ENCODE measurements around the gene MXRA5. TPM values are rescaled to one million over a fixed set of nuclear protein-coding genes. Genes with fewer than 3 reads are reported as not detected.

Gene MXRA5
- total and polyA plus RNA-seq, 9 of the 15 experiments (the other 6 are each of a cell fraction or from before 2014, with no cell fraction given) = 0.02 TPM; not detected in 8

DNA sequence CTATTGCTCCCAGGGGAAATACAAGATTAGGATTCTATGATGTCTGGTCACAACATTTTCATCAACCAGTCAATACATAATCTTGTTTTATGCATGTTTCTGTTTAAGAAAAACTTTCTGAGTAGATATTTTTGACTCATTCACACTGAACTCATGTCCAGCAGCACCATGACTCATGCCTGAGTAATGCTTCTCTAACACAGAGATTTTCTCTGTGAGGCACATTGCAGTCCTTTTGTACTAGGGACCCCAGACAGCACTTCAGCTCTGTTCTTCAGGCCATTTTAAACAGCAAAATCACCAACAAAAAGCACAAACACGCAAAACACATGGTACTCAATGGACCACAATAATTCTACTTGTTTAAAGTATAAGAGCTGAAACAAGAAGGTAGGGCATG, 83.6 kb downstream of the MXRA5 start:
- Histone ChIP-seq H3K27me3 (ENCODE audit: control insufficient read depth in 2 of 2, insufficient read depth in 2 of 2, low read length in 2 of 2) (no peaks in the 10 kb centered on the region), H3K9ac (ENCODE audit: insufficient read depth in 1 of 2, low read depth in 2 of 2, low read length in 2 of 2) (no peak overlapping the region), H4K20me1 (replicated peaks; ENCODE audit: control insufficient read depth, insufficient read depth, low read length) (no peaks in the 10 kb centered on the region), H3K27ac (ENCODE audit: extremely low read depth, low read depth, low read length) (no peak overlapping the region), H3K36me3 (ENCODE audit: control insufficient read depth, insufficient read depth, low read length) (no peaks in the 10 kb centered on the region), H3K9me3 (replicated peaks; ENCODE audit: control insufficient read depth, insufficient read depth, low read depth, low read length) (no peaks in the 10 kb centered on the region), H3K9me1 (ENCODE audit: control insufficient read depth, insufficient read depth, low read length) (no peaks in the 10 kb centered on the region), H3K79me2 (ENCODE audit: control insufficient read depth, insufficient read depth, low read length) (no peaks in the 10 kb centered on the region), H2AFZ (ENCODE audit: low read depth, low read length) (no peak overlapping the region), H3K4me2 (ENCODE audit: insufficient read depth, low read length) (no peak overlapping the region), H3K4me1 (replicated peaks in 1 of 2; ENCODE audit: control insufficient read depth in 2 of 2, insufficient read depth in 2 of 2, low read length in 2 of 2) (no peaks in the 10 kb centered on the region), H3K4me3 (no peak overlapping the region)
- CTCF ChIA-PET (ENCODE audit: low intra/inter-chr PET ratio) = no interaction called here
- whole genome bisulfite sequencing (ENCODE audit: insufficient coverage, low coverage, missing lambda C conversion rate) = 0% methylated on average over 1 of the region's 1 CpG
- ATAC-seq (no peak), FAIRE-seq (no peak), DNase-seq (ENCODE audit: extremely low read depth in 1 of 4, low spot score in 3 of 4) (no peak)
- no TSS peak for BruUV-seq (replicated peaks)
- intact Hi-C loops (cut with micrococcal nuclease) (no loop called here), in situ Hi-C loops (cut with MboI) (no loop called here)
- POLR2A ChIA-PET = no interaction called here
- TF ChIP-seq PYGO2 (tag; IDR thresholded peaks at IDR 0.05) = no peak
- no peak for TF ChIP-seq NR2C1 (IDR thresholded peaks at IDR 0.05)
- TF ChIP-seq NR2C1 (tag; IDR thresholded peaks at IDR 0.05) = no peak
- TF ChIP-seq HDAC6 (IDR thresholded peaks at IDR 0.05; ENCODE audit: low read depth, low read length) = no peak
- TF ChIP-seq SRSF7 (optimal IDR thresholded peaks at IDR 0.05; ENCODE audit: low read depth, low read length) = no peak
- no peak for TF ChIP-seq ZNF253 (CRISPR knock-in tag; conservative IDR thresholded peaks at IDR 0.05)
- TF ChIP-seq, protein P1, sequence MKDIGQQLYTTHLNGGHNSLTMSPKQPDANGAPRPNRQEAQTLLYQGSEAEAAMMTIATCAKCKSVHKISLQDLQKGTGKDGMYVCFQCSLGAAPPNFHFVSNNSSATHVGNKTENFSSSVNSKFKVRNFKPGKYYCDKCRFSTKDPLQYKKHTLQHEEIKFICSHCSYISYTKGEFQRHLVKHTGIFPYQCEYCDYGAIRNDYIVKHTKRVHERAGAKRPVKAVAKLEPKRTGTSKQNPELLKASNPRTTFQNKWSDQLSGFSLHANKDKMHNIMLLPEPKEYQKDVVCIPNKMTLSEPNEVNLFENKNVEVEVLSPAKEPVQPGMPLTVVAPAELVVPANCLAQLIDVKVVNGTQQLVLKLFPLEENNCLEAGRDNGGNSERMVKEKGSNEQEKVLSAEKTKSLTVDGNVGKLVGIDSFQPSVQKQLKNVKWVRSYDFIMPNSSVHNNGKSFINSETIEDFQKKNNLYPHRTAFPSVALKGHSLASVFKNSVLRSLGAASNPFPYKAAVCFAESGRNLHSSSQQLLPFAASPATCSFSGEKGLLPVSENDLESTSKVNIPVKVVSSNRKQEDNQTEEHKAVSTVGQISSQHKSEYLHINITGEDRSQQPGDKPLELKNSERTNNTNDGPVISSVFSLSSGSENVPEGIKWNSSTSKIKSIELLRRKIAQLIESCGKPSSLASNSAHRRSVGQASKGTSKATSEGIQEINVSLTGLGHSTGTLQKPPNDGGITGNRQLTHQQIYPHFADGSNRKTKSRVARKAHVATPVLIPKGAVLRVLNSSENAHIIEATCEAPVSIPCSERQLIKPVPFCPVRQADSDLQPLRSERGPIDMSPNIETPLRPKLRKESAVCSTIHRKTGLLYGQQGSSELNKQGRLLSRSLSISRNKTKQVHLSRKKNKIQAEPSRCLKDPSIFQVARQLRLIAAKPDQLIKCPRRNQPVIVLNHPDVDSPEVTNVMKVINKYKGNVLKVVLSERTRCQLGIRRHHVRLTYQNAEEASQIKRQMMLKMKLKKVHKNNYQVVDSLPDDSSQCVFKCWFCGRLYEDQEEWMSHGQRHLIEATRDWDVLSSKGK (CRISPR knock-in tag; IDR thresholded peaks at IDR 0.05) = no peak
